GM23338 (cell line): ENCODE data around the gene SERPINA5. TPM values are rescaled to one million over a fixed set of nuclear protein-coding genes. Genes with fewer than 3 reads are reported as not detected.

Source experiments
- ATAC-seq: fragments of 200-7000 bp; cut with Tn5 transposase; 3 replicates; pipeline ENCODE4 v1.9.1; 2020
- DNase-seq: peaks from one replicate; pipeline ENCODE4 v3.0.0-alpha.2; 2015; ENCODE audit warnings: low spot score
- H2AFZ ChIP-seq: fragments of 200-600 bp; sonication (generic); 2 replicates; pipeline ENCODE4 v1.8.0; 2016; ENCODE audit warnings: antibody characterized with exemption, mild to moderate bottlenecking, moderate library complexity
- H3F3A ChIP-seq: fragments of 200-600 bp; sonication (generic); replicated peaks from 2 replicates; pipeline ENCODE4 v1.8.0; 2017; ENCODE audit warnings: antibody characterized with exemption, mixed run types, low read depth
- H3K27ac ChIP-seq: fragments of 200-600 bp; sonication (generic); 2 replicates; pipeline ENCODE4 v1.6.1; 2016; ENCODE audit warnings: low read depth
- H3K27me3 ChIP-seq: fragments of 200-600 bp; sonication (generic); 2 replicates; pipeline ENCODE4 v1.8.0; 2016; ENCODE audit warnings: mild to moderate bottlenecking, mixed run types, moderate library complexity; ENCODE audit not compliant: insufficient read depth
- H3K36me3 ChIP-seq: fragments of 200-600 bp; sonication (generic); 2 replicates; pipeline ENCODE4 v1.8.0; 2016; ENCODE audit warnings: mild to moderate bottlenecking; ENCODE audit not compliant: insufficient read depth
- H3K4me1 ChIP-seq: fragments of 200-600 bp; sonication (generic); 2 replicates; pipeline ENCODE4 v1.8.0; 2016; ENCODE audit warnings: mild to moderate bottlenecking, moderate library complexity; ENCODE audit not compliant: insufficient read depth
- H3K4me2 ChIP-seq: fragments of 200-600 bp; sonication (generic); 2 replicates; pipeline ENCODE4 v1.7.1; 2017; ENCODE audit warnings: mixed run types
- H3K4me3 ChIP-seq: fragments of 200-600 bp; sonication (generic); 2 replicates; pipeline ENCODE4 v1.6.1; 2016; ENCODE audit warnings: mixed run types
- H3K79me2 ChIP-seq: fragments of 200-600 bp; sonication (generic); replicated peaks from 2 replicates; pipeline ENCODE4 v1.8.0; 2017; ENCODE audit warnings: mild to moderate bottlenecking; ENCODE audit not compliant: insufficient read depth
- H3K9me2 ChIP-seq: fragments of 200-600 bp; sonication (generic); 2 replicates; pipeline ENCODE4 v1.8.0; 2017; ENCODE audit not compliant: insufficient read depth
- H4K20me1 ChIP-seq: fragments of 200-600 bp; sonication (generic); replicated peaks from 2 replicates; pipeline ENCODE4 v1.8.0; 2017; ENCODE audit warnings: mild to moderate bottlenecking; ENCODE audit not compliant: insufficient read depth
- H3K27ac Mint-ChIP-seq: 2 replicates; pipeline ENCODE4 v1.8.0; 2020; ENCODE audit warnings: inconsistent platforms, mild to moderate bottlenecking, moderate library complexity, mixed read lengths
- H3K27me3 Mint-ChIP-seq: 3 replicates; pipeline ENCODE4 v1.8.0; 2022; ENCODE audit warnings: low read depth, mild to moderate bottlenecking, moderate library complexity, mixed read lengths, inconsistent platforms; ENCODE audit not compliant: insufficient read depth, poor library complexity
- H3K36me3 Mint-ChIP-seq: 3 replicates; pipeline ENCODE4 v1.8.0; 2021; ENCODE audit warnings: low read depth, mild to moderate bottlenecking, inconsistent platforms, moderate library complexity, mixed read lengths
- H3K4me1 Mint-ChIP-seq: 3 replicates; pipeline ENCODE4 v1.8.0; 2020; ENCODE audit warnings: mild to moderate bottlenecking, inconsistent platforms, mixed read lengths
- H3K4me3 Mint-ChIP-seq: 3 replicates; pipeline ENCODE4 v1.8.0; 2021; ENCODE audit warnings: moderate library complexity, mild to moderate bottlenecking, inconsistent platforms, mixed read lengths
- H3K9me3 Mint-ChIP-seq: 3 replicates; pipeline ENCODE4 v1.8.0; 2020; ENCODE audit warnings: moderate library complexity, mild to moderate bottlenecking, inconsistent platforms, mixed read lengths
- EZH2 ChIP-seq: fragments of 200-600 bp; sonication (generic); IDR thresholded peaks from one replicate; pipeline ENCODE4 v1.8.0; 2017; ENCODE audit warnings: antibody characterized with exemption, mild to moderate bottlenecking, low read depth; ENCODE audit not compliant: unreplicated experiment
- EZH2phosphoT487 ChIP-seq: fragments of 200-600 bp; sonication (generic); IDR thresholded peaks from one replicate; pipeline ENCODE4 v1.8.1; 2018; ENCODE audit warnings: antibody characterized with exemption; ENCODE audit not compliant: unreplicated experiment
- JUNB ChIP-seq: IDR thresholded peaks from one replicate; pipeline ENCODE4 v1.6.1; 2016; ENCODE audit warnings: antibody characterized with exemption; ENCODE audit not compliant: unreplicated experiment
- NANOG ChIP-seq: IDR thresholded peaks from 2 replicates; pipeline ENCODE4 v1.6.1; 2016; ENCODE audit warnings: antibody characterized with exemption, borderline replicate concordance
- POLR2AphosphoS5 ChIP-seq: IDR thresholded peaks from 2 replicates; pipeline ENCODE4 v1.6.1; 2016; ENCODE audit warnings: antibody characterized with exemption, low read depth
- STAT1 ChIP-seq: IDR thresholded peaks from one replicate; pipeline ENCODE4 v1.6.1; 2016; ENCODE audit warnings: antibody characterized with exemption; ENCODE audit not compliant: unreplicated experiment
- ZNF114 ChIP-seq: fragments of 250-450 bp; sonication (Bioruptor Pico); IDR thresholded peaks from 2 replicates; pipeline ENCODE4 v1.5.0; 2020; ENCODE audit warnings: mild to moderate bottlenecking, moderate library complexity
- ZNF331 ChIP-seq: fragments of 250-450 bp; sonication (Bioruptor Pico); IDR thresholded peaks from 2 replicates; pipeline ENCODE4 v1.5.0; 2020; ENCODE audit warnings: low read depth, mild to moderate bottlenecking, moderate library complexity
- polyA plus RNA-seq: library from polyadenylated mRNA; unstranded; fragments of >200 nt; fragmentation: Nextera tagmentation; extraction: Ambion mirVana; gene quantifications from 2 replicates; pipeline ENCODE4 v1.2.1, GENCODE V29; 2016
- total RNA-seq: library from RNA; depleted of rRNA; stranded (reverse); fragments of >200 nt; shearing (Covaris generic); gene quantifications from 2 replicates; pipeline ENCODE4 v1.2.3, GENCODE V29; 2014
- TF ChIP-seq, protein P1 (sequence below), 2 experiments: fragments of 200-600 bp in 1 of 2; sonication (generic) in 1 of 2; conservative IDR thresholded peaks; 2 replicates each; pipeline versions ENCODE4 v1.5.1 to v1.6.1; 2016 to 2017; ENCODE audit warnings: antibody characterized with exemption in 2 of 2, low read depth in 2 of 2, mild to moderate bottlenecking in 2 of 2, moderate library complexity in 1 of 2
- TF ChIP-seq, protein P2 (sequence below): fragments of 250-450 bp; sonication (Bioruptor Pico); IDR thresholded peaks from 2 replicates; pipeline ENCODE4 v1.5.0; 2020; ENCODE audit warnings: mild to moderate bottlenecking, moderate library complexity

SERPINA5 gene
- total and polyA plus RNA-seq, 2 experiments from 2014 or later = 0.81 to 0.90 TPM

GRCh38 chr14:94560291-94560665 is 20.9 kb upstream of the SERPINA5 start:
- H3K79me2 ChIP-seq = no peaks in the 10 kb centered on the region
- H3K27me3 ChIP-seq = no peaks in the 10 kb centered on the region
- H3K4me3 Mint-ChIP-seq = no peak overlapping the region
- H3K27me3 Mint-ChIP-seq = peaks cover 5% of the 10 kb centered on the region
- ATAC-seq = no peak
- no peak for DNase-seq
- H3K9me2 ChIP-seq = no peaks in the 10 kb centered on the region; the same call in 1 of the 2 replicates
- no peak overlapping the region for H3K4me3 ChIP-seq
- no peak overlapping the region for H2AFZ ChIP-seq
- no peak overlapping the region for H3K4me2 ChIP-seq
- no peak overlapping the region for H3K27ac ChIP-seq
- H3F3A ChIP-seq = no peaks in the 10 kb centered on the region
- H3K9me3 Mint-ChIP-seq = peaks cover 6% of the 10 kb centered on the region; the same call in 2 of the 3 replicates
- no peaks in the 10 kb centered on the region for H3K36me3 Mint-ChIP-seq
- no peaks in the 10 kb centered on the region for H4K20me1 ChIP-seq
- H3K4me1 ChIP-seq = no peaks in the 10 kb centered on the region
- no peaks in the 10 kb centered on the region for H3K36me3 ChIP-seq
- TF ChIP-seq, protein P1, sequence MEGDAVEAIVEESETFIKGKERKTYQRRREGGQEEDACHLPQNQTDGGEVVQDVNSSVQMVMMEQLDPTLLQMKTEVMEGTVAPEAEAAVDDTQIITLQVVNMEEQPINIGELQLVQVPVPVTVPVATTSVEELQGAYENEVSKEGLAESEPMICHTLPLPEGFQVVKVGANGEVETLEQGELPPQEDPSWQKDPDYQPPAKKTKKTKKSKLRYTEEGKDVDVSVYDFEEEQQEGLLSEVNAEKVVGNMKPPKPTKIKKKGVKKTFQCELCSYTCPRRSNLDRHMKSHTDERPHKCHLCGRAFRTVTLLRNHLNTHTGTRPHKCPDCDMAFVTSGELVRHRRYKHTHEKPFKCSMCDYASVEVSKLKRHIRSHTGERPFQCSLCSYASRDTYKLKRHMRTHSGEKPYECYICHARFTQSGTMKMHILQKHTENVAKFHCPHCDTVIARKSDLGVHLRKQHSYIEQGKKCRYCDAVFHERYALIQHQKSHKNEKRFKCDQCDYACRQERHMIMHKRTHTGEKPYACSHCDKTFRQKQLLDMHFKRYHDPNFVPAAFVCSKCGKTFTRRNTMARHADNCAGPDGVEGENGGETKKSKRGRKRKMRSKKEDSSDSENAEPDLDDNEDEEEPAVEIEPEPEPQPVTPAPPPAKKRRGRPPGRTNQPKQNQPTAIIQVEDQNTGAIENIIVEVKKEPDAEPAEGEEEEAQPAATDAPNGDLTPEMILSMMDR (conservative IDR thresholded peaks at IDR 0.05; ENCODE audit: low read depth in 2 of 2) = no peak
- TF ChIP-seq NANOG (no peak), STAT1 (no peak)
- no peak overlapping the region for H3K27ac Mint-ChIP-seq
- no peaks in the 10 kb centered on the region for H3K4me1 Mint-ChIP-seq

GRCh38 chr14:94560751-94561655 is 20.2 kb upstream of the SERPINA5 start, which contains the start of gene SERPINA4:
SERPINA4 (plus strand) TSS chr14:94561442; CDS start chr14:94563483, 2,041 bp downstream.
- no peaks in the 10 kb centered on the region for H3F3A ChIP-seq
- Mint-ChIP-seq H3K9me3 (peaks cover 4% of the 10 kb centered on the region; the same call in 2 of the 3 replicates), H3K4me3 (no peak within 1 kb of the TSS), H3K36me3 (no peaks in the 10 kb centered on the region), H3K27me3 (peaks cover 5% of the 10 kb centered on the region), H3K4me1 (no peaks in the 10 kb centered on the region), H3K27ac (no peak within 1 kb of the TSS)
- H3K27me3 ChIP-seq = no peaks in the 10 kb centered on the region
- no peaks in the 10 kb centered on the region for H4K20me1 ChIP-seq
- no peak within 1 kb of the TSS for H3K4me2 ChIP-seq
- no peak within 1 kb of the TSS for H2AFZ ChIP-seq
- H3K36me3 ChIP-seq = no peaks in the 10 kb centered on the region
- ATAC-seq (no peak), DNase-seq (no peak)
- H3K27ac ChIP-seq = no peak within 1 kb of the TSS
- H3K4me1 ChIP-seq = no peaks in the 10 kb centered on the region
- no peaks in the 10 kb centered on the region for H3K79me2 ChIP-seq
- no peak within 1 kb of the TSS for H3K4me3 ChIP-seq
- no peaks in the 10 kb centered on the region; the same call in 1 of the 2 replicates for H3K9me2 ChIP-seq
- TF ChIP-seq ZNF331 (no peak), EZH2phosphoT487 (no peak), EZH2 (no peak), JUNB (no peak), NANOG (no peak), ZNF114 (CRISPR knock-in tag) (no peak), STAT1 (no peak), POLR2AphosphoS5 (no peak)
- TF ChIP-seq, protein P2, sequence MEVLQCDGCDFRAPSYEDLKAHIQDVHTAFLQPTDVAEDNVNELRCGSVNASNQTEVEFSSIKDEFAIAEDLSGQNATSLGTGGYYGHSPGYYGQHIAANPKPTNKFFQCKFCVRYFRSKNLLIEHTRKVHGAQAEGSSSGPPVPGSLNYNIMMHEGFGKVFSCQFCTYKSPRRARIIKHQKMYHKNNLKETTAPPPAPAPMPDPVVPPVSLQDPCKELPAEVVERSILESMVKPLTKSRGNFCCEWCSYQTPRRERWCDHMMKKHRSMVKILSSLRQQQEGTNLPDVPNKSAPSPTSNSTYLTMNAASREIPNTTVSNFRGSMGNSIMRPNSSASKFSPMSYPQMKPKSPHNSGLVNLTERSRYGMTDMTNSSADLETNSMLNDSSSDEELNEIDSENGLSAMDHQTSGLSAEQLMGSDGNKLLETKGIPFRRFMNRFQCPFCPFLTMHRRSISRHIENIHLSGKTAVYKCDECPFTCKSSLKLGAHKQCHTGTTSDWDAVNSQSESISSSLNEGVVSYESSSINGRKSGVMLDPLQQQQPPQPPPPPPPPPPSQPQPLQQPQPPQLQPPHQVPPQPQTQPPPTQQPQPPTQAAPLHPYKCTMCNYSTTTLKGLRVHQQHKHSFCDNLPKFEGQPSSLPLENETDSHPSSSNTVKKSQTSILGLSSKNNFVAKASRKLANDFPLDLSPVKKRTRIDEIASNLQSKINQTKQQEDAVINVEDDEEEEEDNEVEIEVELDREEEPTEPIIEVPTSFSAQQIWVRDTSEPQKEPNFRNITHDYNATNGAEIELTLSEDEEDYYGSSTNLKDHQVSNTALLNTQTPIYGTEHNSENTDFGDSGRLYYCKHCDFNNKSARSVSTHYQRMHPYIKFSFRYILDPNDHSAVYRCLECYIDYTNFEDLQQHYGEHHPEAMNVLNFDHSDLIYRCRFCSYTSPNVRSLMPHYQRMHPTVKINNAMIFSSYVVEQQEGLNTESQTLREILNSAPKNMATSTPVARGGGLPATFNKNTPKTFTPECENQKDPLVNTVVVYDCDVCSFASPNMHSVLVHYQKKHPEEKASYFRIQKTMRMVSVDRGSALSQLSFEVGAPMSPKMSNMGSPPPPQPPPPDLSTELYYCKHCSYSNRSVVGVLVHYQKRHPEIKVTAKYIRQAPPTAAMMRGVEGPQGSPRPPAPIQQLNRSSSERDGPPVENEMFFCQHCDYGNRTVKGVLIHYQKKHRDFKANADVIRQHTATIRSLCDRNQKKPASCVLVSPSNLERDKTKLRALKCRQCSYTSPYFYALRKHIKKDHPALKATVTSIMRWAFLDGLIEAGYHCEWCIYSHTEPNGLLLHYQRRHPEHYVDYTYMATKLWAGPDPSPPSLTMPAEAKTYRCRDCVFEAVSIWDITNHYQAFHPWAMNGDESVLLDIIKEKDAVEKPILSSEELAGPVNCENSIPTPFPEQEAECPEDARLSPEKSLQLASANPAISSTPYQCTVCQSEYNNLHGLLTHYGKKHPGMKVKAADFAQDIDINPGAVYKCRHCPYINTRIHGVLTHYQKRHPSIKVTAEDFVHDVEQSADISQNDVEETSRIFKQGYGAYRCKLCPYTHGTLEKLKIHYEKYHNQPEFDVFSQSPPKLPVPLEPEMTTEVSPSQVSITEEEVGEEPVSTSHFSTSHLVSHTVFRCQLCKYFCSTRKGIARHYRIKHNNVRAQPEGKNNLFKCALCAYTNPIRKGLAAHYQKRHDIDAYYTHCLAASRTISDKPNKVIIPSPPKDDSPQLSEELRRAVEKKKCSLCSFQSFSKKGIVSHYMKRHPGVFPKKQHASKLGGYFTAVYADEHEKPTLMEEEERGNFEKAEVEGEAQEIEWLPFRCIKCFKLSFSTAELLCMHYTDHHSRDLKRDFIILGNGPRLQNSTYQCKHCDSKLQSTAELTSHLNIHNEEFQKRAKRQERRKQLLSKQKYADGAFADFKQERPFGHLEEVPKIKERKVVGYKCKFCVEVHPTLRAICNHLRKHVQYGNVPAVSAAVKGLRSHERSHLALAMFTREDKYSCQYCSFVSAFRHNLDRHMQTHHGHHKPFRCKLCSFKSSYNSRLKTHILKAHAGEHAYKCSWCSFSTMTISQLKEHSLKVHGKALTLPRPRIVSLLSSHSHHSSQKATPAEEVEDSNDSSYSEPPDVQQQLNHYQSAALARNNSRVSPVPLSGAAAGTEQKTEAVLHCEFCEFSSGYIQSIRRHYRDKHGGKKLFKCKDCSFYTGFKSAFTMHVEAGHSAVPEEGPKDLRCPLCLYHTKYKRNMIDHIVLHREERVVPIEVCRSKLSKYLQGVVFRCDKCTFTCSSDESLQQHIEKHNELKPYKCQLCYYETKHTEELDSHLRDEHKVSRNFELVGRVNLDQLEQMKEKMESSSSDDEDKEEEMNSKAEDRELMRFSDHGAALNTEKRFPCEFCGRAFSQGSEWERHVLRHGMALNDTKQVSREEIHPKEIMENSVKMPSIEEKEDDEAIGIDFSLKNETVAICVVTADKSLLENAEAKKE (CRISPR knock-in tag) = no peak
